ENCODE measurements around the gene EHD2.
"Not testable (repeated sequence)": the region's sequence is repeated elsewhere in the genome, so short reads cannot be mapped to it uniquely, and the experiment has no call there.

EHD2 gene

GRCh38 chr19:47713046-47714021 is at the start of gene EHD2:
Gene EHD2, plus strand, starts transcription at chr19:47713422. Its CDS starts 3,191 bp downstream, at chr19:47716613.
- no peak for TF ChIP-seq ZNF274 (IDR thresholded peaks at IDR 0.05; ENCODE audit: low read depth, low read length)
- no peak within 1 kb of the TSS for H3K4me3 ChIP-seq (ENCODE audit: low read length)

GRCh38 chr19:47663435-47663910 is 49.7 kb upstream of the EHD2 start:
- no peak overlapping the region for H3K4me3 ChIP-seq (ENCODE audit: low read length)
- TF ChIP-seq ZNF274 (IDR thresholded peaks at IDR 0.05; ENCODE audit: low read depth, low read length), result no peak

- no peak overlapping the region for H3K4me3 ChIP-seq (ENCODE audit: low read length)
- TF ChIP-seq ZNF274 (IDR thresholded peaks at IDR 0.05; ENCODE audit: low read depth, low read length), result no peak
Measured at GRCh38 chr19:47663911-47664771, 49.1 kb upstream of the EHD2 start.

GRCh38 chr19:47668556-47668955 is 44.7 kb upstream of the EHD2 start:
- H3K4me3 ChIP-seq (ENCODE audit: low read length), result not testable (repeated sequence)

- no peak for TF ChIP-seq ZNF274 (IDR thresholded peaks at IDR 0.05; ENCODE audit: low read depth, low read length)
- H3K4me3 ChIP-seq (ENCODE audit: low read length), result no peak overlapping the region
Measured at GRCh38 chr19:47670736-47671135, 42.5 kb upstream of the EHD2 start.

- no peak for TF ChIP-seq ZNF274 (IDR thresholded peaks at IDR 0.05; ENCODE audit: low read depth, low read length)
Measured at GRCh38 chr19:47671499-47671898, 41.7 kb upstream of the EHD2 start.

GRCh38 chr19:47673426-47673825 is 39.8 kb upstream of the EHD2 start:
- H3K4me3 ChIP-seq (ENCODE audit: low read length), result no peak overlapping the region
- TF ChIP-seq ZNF274 (IDR thresholded peaks at IDR 0.05; ENCODE audit: low read depth, low read length), result no peak

More at GRCh38 chr19:47671499-47671898, 41.7 kb upstream of the EHD2 start:
- no peak overlapping the region for H3K4me3 ChIP-seq (ENCODE audit: low read length)

GRCh38 chr19:47674548-47674947 is 38.7 kb upstream of the EHD2 start:
- no peak for TF ChIP-seq ZNF274 (IDR thresholded peaks at IDR 0.05; ENCODE audit: low read depth, low read length)
- no peak overlapping the region for H3K4me3 ChIP-seq (ENCODE audit: low read length)

GRCh38 chr19:47675271-47675670 is 38.0 kb upstream of the EHD2 start:
- H3K4me3 ChIP-seq (ENCODE audit: low read length), result no peak overlapping the region
- no peak for TF ChIP-seq ZNF274 (IDR thresholded peaks at IDR 0.05; ENCODE audit: low read depth, low read length)

GRCh38 chr19:47675859-47676258 is 37.4 kb upstream of the EHD2 start:
- TF ChIP-seq ZNF274 (IDR thresholded peaks at IDR 0.05; ENCODE audit: low read depth, low read length), result no peak
- no peak overlapping the region for H3K4me3 ChIP-seq (ENCODE audit: low read length)

GRCh38 chr19:47676811-47677210 is 36.4 kb upstream of the EHD2 start:
- TF ChIP-seq ZNF274 (IDR thresholded peaks at IDR 0.05; ENCODE audit: low read depth, low read length), result no peak
- no peak overlapping the region for H3K4me3 ChIP-seq (ENCODE audit: low read length)

GRCh38 chr19:47679251-47679900 is 33.8 kb upstream of the EHD2 start:
- no peak for TF ChIP-seq ZNF274 (IDR thresholded peaks at IDR 0.05; ENCODE audit: low read depth, low read length)
- H3K4me3 ChIP-seq (ENCODE audit: low read length), result no peak overlapping the region

GRCh38 chr19:47679922-47680857 is 33.0 kb upstream of the EHD2 start:
- H3K4me3 ChIP-seq (ENCODE audit: low read length), result no peak overlapping the region
- TF ChIP-seq ZNF274 (IDR thresholded peaks at IDR 0.05; ENCODE audit: low read depth, low read length), result no peak
